GM21367 (cell line): ENCODE results near the gene LYSET.
"Not testable (repeated sequence)": the region's sequence is repeated elsewhere in the genome, so short reads cannot be mapped to it uniquely, and the experiment has no call there.

Source experiments
- ATAC-seq: cut with Tn5 transposase; IDR thresholded peaks from one replicate; pipeline ENCODE4 v1.9.1; 2021; ENCODE audit not compliant: unreplicated experiment

Gene LYSET

GRCh38 chr14:93165271-93166265 lies 19.5 kb upstream of the LYSET start:
- not testable (repeated sequence) for ATAC-seq

GRCh38 chr14:93168610-93169009 lies 16.5 kb upstream of the LYSET start:
- ATAC-seq = not testable (repeated sequence)

DNA sequence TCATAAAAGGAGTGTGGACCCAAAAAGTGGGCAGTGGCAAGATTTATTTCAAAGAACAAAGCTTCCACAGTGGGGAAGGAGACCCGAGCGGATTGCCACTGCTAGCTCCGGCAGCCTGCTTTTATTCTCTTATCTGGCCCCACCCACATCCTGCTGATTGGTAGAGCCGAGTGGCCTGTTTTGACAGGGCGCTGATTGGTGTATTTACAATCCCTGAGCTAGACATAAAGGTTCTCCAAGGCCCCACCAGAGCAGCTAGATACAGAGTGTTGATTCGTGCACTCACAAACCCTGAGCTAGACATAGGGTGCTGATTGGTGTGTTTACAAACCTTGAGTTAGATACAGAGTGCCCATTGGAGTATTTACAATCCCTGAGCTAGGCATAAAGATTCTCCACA lies 15.5 kb upstream of the LYSET start:
- not testable (repeated sequence) for ATAC-seq

DNA sequence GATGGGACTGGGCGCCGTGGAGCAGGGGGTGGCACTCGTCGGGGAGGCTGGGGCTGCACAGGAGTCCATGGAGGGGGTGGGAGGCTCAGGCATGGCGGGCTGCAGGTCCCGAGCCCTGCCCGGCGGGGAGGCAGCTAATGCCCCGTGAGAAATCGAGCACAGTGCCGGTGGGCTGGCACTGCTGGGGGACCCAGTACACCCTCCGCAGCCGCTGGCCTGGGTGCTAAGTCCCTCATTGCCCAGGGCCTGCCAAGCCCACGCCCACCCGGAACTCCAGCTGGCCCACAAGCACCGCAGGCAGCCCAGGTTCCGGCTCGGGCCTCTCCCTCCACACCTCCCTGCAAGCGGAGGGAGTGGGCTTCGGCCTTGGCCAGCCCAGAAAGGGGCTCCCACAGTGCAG lies 15.0 kb upstream of the LYSET start:
- ATAC-seq = not testable (repeated sequence)

DNA sequence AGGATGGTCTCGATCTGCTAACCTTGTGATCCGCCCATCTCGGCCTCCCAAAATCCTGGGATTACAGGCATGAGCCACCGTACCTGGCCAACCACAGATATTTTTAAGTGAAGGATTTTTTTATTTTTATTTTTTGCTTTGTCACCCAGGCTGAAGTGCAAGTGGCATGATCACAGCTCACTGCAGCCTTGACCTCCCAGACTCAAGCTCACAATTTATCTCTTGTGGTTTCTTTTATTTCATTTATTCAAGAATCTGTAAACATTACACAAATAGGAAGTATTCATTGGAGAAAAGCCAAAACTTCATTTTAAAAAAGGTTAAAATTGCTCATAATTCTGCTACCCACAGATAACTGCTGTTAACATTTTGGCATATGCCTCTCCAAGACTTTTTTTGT lies 13.7 kb upstream of the LYSET start:
- no peak for ATAC-seq

DNA sequence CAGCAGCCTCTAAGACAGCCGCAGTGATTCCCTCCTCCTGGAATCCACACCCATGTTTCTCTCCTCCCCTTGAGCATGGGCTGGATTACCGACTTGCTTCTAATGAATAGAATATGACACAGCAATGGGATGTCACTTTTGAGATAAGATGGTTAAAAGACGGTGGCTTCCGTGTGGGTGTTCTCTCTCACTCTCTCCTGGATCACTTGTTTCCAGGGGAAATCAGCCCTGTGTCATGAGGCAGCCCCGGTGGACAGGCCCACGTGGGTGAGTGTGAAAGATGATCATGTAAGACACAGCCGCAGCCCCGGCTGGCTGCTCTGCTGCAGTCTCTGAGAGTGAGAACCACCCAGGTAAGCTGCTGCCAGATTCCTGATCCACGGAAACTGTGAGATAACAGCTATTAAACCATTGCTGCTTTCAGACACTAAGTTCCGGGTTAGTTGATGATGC lies 11.1 kb upstream of the LYSET start:
- no peak for ATAC-seq

- not testable (repeated sequence) for ATAC-seq
These were observed 10.4 kb upstream of the LYSET start for GRCh38 chr14:93174731-93175130.

DNA sequence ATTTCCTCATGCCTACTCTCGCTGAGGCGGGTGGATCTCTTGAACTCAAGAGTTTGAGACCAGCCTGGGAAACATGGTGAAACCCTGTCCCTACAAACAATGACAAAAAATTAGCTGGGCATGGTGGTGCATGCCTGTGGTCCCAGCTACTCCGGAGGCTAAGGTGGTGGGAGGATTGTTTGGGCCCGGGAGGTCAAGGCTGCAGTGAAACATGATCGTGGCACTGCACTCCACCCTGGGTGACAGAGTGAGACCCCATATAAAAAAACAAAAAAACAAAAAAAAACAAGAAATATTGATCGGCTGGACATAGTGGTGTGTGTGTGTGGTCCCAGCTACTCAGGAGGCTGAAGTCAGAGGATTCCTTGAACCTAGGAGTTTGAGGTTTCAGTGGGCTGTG lies 9.6 kb upstream of the LYSET start:
- no peak for ATAC-seq

DNA sequence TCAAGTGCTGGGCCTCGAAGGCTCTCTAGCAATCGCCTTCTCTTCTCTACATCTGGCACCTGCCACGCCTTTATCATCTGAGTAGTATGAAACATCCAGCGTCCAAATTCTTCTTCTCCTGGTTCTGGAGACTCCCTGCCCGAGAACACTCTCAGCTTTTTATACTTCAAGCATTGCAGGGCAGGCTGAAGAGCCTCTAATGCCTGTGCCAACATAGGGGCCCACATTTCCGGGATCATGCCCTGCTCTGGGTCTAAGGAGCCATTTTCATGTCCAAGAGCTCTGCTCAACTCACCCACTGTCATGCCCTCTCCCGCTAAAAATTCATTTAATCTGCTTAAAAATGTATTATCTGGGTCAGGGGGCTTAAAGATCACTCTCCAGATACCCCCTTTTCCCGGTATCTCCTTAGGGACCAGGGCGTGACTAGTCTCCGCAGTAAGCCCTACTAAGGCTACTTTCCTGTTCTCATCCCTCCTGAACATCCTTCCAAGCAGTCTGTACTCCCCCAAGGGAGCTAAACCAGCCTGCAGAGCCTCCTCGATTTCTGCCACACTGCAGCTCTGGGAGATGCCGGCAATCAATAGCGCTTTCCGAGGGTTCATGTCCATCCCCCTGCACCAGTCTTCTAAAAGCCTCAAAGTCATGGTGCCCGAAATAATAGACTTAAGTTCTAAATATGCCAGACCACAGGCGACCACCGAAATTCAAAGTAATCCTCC lies 1.4 kb upstream of the LYSET start:
- no peak for ATAC-seq

GRCh38 chr14:93185349-93185720 lies 218 bp downstream of the LYSET start:
- no peak for ATAC-seq

GRCh38 chr14:93186466-93186865 lies 1.3 kb downstream of the LYSET start:
- ATAC-seq = no peak

DNA sequence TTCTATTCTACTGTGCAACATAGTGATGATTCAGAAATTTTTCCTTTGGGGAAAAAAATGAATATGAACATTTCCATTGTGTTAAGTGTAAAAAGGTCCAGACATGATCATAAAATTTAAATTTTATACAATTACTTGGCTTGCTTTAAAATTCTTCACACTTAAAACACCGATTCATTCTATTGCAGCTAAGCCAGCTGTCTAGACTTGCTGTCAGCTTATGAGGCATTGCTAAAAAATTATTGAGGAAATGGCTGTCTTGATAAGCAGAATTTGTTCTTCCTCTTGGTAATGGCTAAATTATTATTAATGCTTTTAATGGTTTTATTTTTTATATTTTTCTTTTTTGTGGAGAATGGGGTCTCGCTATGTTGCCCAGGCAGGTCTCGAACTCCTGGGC lies 1.8 kb downstream of the LYSET start:
- ATAC-seq = no peak

- no peak for ATAC-seq
These were observed 10.3 kb downstream of the LYSET start for GRCh38 chr14:93195316-93195999.

DNA sequence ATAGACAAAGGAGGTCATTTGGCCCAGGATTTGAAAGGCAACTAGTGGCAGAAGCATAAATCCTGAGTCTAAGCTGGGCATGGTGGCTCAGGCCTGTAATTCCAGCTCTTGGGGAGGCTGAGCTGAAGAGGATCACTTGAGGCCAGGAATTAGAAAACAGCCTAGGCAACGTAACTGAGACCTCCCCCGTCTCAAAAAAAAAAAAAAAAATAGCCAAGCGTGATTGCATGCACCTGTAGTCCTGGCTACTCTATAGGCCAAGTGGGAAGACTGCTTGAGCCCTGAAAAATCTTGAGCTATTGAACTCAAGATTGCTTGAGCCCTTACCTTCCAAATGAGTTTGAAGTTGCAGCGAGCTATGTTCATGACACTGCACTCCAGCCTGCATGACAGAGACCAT lies 13.9 kb downstream of the LYSET start:
- ATAC-seq = no peak

- ATAC-seq = no peak
These were observed 15.4 kb downstream of the LYSET start for GRCh38 chr14:93200553-93200952.

- ATAC-seq = no peak
These were observed 16.1 kb downstream of the LYSET start for GRCh38 chr14:93201155-93201704.

GRCh38 chr14:93206793-93207467 lies 21.8 kb downstream of the LYSET start, which contains the start of the genes GON7 and UBR7:
Gene GON7, minus strand, starts transcription at chr14:93207065. Its CDS starts 28 bp downstream, at chr14:93207037.
Gene UBR7, plus strand, starts transcription at chr14:93207256. Its CDS starts 36 bp downstream, at chr14:93207292.
- peak; percentile 79 for ATAC-seq

GRCh38 chr14:93207468-93208308 lies 22.6 kb downstream of the LYSET start:
- ATAC-seq = peak; percentile 29

DNA sequence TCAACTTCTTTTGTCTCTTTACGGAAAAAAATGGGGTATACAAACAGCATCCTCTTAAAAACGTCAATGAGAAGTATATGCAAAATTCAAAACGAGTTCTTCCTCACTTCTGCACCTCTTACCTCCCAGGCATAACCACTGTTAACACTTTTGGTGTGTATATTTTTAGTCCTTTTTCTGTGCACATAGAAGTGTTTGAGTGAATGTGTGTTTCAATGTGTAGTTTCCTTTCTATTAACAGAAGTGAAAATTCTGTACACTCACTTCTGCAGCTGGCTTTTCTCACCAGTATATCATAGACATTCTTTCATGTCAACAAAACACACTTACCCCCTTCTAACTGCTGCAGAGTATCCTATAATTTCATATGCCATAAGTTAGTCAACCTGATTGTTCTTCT lies 27.3 kb downstream of the LYSET start:
- ATAC-seq = peak; percentile 66
